Stimulated activated CD8-positive, alpha-beta memory T cell treated with anti-CD3 and anti-CD28 coated beads, Interleukin-12 subunit alpha, Interleukin-12 subunit beta, amount 100 ng/mL, for 4 hours (primary cell): ENCODE measurements around the gene TGM5.
"Not testable (repeated sequence)": the region's sequence is repeated elsewhere in the genome, so short reads cannot be mapped to it uniquely, and the experiment has no call there.

Experiments
- DNase-seq: peaks from one replicate; pipeline ENCODE4 v3.0.0-alpha.2; 2020; ENCODE audit warnings: low read depth

TGM5 gene

DNA sequence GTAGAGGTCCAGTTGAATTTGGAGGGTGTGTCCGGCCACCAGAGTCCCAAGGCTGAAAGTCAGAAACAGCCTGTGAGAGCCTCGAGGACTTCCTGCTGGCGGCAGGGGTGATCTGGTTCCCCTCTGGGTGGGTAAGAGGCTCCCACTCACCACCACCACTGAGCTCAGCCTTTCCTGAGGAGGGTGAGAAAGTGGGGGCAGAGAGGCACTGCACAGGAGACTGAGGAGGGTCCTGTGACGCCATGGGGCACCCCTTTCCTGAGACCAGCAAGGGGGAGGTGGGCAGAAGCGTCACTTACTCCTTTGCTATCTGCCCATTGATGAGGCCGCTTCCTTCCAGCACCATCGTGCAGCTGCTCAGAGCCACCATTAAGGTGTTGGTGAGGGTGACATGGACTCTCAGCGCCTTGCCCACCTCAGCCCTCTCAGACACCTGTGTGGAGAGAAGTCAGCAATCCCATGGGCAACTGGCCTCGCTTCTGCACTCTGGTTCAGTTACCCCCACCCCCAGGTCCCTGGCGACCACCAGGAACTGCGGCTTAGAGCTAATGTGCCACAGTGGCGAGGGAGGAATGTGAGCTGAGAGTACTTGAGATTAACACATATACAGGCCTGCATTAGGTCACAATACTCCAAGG is 10.0 kb upstream of the TGM5 start:
- DNase-seq, result no peak

DNA sequence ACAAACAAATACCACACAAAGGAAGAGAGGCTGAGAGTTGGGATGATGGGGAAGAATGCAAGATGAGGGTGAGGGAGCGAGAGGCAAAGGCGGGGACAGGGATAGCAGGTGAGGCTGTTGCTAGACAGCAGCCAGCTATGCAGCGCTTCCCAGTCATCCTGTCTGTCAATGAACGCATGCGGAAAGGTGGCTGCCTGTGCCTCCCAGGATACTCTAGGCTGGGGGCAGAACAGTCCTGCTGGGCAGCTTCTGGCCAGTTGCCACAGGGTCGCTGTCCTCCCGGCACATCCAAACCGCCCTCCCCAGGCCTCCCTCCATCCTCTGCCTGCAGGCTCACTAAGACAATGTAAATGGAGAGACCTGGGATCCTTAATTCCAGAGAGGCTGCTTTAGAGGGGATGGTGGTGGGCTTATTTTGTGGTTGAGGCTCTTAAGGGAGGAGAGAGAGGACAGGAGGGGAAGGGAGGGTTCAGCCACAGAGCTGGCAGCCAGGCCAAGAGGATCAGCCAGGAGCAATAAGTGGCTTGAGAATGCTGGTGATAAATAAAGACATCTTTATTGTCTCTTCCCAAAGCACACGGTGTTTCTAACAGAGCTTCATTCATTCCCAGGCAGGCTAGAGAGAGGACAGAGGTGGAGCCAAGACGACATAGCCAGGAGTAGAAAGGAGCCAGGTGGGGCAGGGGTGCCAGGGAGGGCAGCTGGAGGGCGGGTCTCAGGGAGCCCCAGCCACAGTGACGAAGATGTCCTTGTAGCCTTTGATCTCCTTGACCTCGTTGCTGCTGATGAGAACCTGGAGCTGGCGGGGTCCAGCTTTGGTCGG is 9.2 kb upstream of the TGM5 start:
- no peak for DNase-seq

DNA sequence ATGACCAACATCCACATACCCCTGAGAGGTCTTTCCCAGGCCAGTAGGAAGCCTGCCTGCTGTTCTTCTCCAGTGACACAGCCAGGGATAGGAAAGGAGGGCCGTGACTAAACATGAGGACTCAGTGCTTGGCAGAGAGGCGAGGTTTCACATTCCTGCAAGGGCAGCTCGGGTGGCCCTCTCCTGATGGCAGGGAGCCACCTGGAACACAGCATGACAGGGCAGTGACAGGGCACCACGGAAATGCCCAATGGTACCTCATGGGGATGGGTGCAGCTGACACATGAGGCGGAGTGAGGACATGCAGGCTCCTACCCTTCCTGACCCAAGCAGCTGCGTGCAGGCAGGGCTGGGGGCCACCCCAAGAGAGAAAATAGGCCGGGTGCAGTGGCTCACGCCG is 7.4 kb upstream of the TGM5 start:
- DNase-seq, result no peak

DNA sequence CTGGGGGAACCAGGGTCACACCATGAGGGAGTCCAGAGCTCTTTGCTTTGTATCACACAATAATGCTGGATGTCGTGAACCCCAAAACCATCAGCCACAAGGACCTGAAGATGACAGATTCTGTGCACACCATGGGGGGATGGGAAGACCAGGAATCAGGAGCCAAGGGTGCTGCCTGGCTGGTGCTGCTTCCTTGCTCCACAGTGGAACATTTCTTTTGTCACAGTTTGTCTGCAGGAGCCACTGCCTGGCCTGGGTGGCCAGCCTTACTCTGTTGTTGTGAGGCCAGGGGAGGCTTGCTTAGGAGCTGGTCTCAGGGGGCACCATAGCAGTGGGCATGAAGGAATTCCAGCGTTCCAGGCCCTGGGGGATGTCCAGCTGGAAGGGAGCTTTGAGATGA is 6.5 kb upstream of the TGM5 start:
- no peak for DNase-seq

DNA sequence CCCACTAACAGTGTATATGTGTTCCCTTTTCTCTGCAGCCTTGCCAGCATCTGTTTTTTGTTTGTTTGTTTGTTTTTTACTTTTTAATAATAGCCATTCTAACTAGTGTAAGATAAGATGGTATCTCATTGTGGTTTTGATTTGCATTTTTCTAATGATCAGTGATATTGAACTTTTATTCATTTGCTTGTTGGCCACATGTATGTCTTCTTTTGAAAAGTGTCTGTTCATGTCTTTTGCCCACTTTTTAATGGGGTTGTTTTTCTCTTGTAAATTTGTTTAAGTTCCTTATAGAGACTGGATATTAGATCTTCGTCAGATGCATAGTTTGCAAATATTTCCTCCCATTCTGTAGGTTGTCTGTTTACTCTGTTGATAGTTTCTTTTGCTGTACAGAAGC is 5.2 kb upstream of the TGM5 start:
- DNase-seq, result not testable (repeated sequence)

DNA sequence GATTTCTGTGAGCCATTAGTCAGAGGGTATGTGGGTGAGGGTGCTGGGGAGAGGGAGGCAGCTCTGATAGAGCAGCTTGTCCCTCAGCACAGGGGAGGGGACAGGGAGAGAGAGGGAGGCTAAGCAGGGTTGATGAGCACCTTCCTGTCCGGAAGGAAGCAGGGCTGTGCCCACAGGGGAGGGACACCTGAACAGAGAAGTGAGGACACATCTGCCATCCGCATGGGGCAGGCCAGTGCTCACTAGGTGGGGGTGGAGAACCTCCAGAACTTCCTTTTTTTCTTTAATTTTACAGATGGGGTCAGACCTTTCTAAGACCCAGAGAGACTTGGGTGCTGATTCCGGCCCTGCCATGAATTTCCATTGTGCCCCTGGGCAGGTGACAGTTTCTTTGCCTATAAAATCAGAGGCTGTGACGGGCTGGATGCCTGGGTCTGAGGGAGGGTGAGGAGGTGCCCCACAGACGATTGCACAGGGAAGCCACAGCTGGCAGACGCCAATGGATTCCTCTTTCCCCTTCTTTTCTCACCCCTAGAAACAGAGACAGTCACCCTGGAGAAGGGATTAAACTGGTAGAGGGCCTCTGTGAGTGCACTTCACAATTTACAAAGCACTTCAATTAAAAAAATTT is 4.1 kb upstream of the TGM5 start:
- no peak for DNase-seq

DNA sequence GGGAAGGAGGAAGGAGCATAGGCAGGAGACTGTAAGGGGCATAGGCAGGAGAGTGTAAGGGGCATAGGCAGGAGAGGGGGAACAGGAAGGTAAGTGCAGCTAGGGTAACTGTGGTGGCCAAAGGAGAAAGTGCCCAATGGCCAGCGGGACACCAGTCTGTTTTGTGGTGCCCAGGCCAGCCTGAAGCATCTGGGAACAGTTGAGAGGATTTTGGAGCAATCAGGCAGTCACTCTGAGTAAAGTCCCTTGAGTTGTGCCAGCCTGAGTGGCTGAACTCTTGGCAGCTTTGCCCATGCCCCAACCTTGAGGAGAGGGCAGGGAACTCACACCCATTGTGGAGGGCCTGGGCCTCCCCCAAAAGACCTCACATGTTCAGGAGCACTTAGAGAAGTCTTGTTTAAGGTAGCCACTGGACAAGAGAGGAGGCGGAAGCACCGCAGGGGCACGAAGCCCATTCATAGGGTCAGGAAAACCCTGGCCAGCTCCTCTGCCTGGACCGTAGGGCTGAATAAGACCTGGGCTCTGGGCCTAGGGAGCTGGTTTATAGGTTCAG is 3.5 kb upstream of the TGM5 start:
- no peak for DNase-seq

DNA sequence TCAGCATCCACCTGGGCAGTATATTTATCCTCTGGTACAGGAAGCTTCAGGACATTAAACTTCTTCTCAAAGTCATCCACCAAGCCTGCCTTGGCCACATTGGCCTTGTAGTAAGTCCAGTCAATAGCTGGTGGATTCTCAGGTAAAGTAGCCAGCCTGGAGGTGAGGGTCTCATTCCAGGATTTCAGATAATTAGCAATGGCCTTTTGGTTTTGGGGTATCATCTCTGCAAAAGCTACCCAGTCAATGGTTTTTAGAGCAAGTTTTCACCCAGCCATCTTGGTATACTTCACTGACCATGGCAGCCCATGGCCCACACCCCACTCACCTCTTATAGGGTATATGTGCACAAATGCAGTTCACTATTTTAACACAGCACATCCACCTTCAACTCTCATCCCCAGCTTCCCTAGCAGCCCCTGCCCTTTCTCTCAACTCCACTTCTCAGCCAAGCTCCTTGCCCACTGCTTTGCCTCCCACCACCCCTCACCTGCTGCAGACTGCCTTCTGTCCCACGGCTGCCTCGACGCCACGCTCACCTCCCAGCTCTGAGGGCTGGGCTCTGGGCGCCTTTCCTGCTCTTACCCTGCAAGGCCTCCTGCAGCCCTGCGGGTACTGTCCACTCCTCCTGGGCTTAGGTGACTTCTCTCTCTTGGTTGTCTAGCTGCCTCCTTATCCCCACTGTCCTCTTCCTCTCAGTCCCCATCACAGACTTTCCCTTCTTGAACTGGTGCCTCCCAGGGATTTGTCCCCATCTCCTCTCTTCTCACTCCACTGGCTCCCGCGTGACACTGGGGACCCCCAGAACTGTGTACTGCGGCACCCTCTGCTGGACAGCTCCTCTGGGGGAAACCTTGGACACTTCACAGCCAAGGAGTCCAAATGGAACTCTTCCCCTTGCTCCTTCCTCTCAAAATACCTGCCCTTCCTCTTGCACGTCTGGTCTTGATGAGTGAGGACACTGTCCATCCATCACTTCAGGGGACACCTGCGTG is 1.7 kb upstream of the TGM5 start:
- no peak for DNase-seq

DNA sequence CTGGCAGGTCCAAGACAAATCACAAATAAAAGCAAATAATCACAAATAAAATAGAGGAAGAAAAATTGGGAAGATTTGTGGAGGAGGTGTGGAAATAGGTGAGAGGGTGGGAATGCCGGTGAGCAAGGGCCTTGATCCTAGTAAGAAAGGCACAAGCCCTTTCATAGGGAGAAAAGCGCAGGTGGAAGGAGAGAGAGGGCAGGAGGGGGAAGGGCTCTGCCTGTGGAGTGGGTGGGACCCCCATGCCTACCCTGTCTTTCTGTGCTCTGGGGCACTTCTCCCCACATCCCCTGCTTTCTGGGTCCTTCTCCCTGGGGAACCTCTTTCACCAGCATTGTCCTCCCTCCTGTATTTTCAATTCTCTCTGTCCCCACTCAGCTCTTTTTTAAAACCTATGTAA is 711 bp upstream of the TGM5 start:
- no peak for DNase-seq

DNA sequence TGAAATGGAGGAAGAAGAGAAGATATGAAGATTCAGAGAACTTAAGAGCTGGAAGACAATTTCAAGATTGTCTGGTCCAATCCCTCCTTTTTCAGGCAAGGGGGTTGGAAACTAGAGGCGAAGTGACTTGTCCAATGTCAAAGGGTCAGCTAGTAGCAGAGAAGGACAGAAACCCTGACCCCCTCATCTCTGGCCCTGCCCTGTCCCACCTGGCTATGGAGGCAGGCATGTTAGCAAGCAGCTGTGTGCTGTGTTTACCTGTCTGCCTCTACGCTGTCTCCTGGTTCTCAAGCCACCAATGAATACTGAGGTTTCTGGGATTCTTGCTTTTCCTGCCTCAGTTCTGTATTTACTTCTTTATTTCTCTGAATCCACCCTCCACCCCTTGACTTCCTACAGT is 342 bp downstream of the TGM5 start:
- no peak for DNase-seq

DNA sequence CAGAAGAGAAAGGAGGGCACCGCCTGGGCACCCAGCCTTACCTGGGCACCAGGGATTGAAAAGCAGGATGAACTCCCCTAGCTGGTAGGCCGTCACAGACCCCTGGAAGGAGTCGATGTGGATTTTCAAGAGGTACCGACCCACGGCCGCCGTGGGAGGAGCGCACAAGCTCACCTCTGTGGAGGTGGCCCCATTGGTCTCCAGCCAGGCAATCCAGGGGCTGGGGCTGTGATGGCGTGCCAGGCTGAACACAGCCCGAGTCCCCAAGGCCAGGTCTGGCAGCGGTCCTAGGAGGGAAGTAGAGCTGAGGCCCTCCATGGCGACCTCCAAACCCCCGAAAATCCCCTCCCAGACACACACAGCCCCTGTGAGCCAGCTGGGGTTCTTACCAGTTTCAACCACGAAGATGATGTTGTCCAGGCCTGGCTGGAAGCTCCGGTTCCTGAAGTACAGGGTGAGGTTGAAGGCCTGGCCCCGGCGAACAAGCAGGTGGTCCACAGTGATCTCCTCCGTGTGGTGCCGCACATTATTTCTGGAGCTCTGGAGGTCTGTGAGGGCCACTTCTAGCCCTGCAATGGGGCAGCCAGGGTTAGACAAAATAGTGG is 6.6 kb downstream of the TGM5 start:
- no peak for DNase-seq

DNA sequence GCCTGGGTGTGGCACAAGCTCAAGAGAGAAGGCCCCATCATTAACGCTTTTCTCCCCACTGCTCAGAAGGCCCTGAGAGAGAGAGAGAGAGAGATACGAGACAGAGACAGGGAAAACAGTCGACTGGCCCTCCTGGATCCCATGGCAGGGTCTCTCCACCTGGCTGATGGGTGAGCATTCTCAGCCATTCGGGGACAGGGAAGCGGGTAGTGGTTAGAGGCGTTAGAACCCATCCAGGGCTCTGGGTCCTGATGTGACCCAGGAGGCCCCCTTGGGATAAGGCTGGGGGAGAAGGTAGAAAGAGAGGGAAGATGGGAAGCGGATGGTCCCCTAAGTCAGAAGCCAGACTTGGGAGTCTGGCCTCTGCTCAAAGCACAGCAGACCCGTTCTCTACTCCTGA is 7.9 kb downstream of the TGM5 start:
- DNase-seq, result no peak

DNA sequence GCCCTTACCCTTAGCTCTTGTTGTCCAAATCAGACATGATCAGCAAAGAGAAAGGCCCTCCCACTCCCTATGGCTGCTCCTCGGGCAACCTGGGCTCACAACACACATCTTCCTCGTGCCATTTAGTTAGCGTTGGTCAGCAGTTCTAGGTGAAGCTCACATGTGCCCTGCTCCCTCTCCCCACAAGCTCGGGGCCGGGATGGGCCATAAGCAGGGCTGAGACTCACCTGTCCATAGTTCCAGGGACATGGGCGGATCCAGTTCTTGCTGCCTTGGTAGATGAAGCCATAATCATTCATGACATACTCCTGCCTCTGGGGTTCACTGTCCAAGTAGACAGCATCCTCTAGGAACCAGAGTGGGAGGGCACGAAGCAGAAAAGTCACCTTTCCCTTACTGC is 10.4 kb downstream of the TGM5 start:
- no peak for DNase-seq

DNA sequence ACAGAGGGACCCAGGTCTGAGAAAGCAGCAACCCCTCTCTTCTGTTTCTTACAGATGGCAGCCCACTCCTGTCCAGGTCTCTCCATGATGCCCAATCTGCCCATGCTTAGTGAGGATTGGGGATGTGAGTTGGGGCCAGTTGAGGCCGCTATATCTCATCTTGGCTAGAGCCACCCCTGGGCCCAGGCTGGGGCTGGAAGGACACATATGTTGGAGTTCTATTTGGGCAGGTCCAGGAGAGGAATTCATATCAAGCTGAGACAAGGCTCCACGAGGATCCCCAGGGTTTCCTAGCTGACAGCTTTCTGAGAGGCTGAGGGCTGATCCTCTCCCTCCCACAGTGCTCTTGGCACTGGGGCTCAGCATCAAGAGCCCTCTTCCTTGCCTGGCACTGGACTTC is 11.4 kb downstream of the TGM5 start:
- DNase-seq, result no peak

DNA sequence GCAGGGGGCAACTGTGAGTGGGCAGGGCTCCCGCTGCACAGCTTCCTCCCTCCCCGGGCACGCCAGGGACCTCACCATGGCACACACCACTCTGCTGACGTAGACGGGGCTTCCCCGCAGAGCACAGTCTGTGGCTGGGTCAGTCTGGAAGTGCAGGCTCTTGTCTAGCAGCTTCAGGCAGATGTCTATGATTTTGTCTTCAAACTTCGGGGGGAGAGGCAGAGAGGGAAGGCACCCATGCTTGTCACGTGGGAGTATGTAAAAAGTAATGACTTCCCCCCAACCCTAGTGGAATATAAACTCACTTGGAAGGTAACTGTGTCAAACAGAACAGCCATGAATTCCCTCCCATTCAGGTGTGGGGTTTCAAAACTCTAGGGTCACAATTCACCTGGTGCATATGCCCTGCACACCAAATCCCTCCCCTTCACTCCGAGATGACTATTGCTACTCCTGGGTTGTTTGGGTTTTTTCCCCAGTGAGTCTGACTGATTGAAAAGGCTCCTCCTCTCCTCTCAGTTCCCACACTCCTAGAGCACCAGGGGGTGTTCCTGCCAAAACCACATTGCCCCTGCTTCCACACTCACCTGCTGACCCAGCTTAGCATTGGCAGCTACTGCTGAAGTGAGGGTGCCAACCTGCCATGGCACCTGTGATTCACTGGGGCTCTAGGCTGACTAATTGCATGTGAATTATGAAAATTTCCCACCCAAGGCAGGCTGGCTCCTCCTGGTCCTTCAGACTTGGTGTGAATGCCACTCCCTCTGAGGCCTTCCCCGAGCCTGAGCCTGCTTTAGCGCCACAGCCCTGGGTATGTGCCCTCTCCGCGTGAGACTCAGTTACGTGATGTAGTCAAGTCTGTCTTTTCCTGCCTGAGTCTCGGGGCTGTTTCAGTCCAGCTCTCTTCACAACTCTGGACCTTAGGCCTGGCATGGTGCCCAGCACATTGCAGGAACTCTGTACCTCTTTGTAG is 13.0 kb downstream of the TGM5 start:
- DNase-seq, result no peak

DNA sequence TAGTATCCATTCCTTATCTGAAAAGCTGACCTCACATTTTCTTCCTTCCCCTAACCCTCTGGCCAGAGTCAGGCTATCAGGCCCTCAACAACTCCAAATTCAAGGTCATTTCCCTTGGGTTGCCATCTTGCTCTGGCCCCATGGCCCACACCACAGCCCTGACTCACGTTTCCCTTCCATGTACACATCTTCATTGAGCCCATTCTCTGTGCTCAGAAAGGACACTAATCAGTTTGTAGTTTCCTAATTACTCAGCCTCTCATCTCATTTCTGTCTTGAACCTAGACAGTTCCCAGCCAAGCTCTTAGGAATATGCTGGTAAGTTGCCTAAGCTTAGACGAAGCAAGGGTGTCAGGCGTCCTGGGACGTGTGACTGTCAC is 14.9 kb downstream of the TGM5 start:
- DNase-seq, result no peak

DNA sequence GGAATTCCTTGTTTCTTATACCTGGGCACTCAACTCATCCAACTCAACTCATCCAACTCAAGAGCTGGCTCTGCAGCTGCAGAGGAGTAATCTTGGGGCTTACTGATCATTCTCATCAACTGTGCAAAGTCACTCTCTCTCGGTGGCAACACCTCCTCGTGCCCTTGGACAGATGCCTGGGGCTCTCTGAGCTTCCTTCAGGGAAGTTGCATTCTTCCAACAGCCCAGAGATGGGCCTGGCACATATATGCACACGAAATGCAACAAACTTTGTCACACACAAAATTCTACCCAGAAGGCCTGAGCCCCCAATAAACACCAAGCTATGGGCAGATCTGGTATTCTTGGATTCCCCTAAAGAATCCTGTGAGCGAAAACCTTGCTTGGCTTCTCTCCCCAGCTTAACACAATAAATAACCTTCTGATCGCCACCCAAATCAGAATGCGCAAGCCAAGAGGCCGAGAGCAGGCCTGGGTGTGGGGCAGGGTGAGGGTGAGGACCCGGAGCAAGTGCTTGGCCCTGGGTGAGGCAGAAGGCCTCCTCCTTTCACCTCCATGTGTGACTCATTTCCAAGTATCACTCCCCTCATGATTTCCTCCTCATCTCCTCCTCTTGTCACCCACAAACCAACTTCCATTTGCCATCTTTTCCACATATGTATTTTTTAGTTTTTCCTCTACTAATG is 15.4 kb downstream of the TGM5 start:
- no peak for DNase-seq

DNA sequence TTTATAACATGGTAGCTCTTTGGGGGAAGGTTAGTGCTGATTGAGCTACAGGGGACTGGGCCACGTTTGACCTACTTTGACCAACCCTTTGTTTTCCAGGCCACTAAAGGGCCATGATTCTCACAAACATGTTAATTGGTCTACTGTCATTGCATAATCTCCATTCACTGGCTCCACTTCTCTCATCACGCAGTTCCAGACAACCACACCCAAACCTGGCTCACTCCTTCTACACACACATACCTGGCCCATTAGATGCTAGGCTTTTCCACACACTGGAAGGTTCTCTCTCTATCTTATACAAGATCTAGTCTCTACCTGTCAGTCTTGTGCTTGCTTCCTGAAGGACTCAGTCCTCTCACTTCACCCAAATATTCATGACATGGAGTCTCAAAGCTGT is 15.9 kb downstream of the TGM5 start:
- DNase-seq, result no peak

DNA sequence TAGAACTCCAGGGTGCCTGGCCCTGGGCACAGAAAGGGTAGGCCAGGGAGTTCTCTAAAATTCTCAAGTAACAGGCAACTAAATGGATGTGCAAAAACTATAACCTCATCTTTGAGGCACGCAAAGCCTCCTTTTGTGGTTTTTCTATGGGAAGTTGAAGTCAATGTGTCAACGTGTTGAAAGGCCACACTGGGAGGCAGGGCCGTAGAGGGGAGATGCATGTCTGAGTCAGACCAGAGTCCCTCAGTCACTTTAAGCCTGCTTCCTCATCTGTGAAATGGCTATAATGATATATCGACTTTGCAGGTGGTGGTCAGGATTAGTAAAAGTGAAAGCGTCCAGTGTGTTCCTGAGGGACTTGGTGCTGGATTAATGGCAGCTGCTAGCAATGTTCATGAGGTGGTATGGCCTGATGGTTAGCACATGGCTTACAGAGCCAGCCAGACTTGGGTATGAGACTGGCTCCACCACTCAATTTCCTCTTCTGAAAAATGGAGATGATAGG is 17.0 kb downstream of the TGM5 start:
- DNase-seq, result no peak

DNA sequence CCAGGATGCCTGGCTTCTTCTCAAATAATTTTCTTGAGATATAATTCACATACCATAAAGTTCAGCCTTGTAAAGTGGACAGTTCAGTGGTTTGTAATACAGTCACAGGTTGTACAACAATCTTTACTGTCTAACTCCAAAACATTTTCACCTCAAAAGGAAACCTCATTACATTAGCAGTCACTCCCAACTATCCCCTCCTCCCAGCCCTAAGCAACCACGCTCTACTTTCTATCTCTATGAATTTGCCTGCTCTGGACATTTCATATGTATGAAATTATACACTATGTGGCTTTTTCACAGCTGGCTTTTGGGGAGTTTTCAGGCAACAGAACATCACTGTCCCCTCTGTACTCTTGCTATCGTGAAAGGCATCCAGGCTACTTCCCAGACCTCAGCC is 17.5 kb downstream of the TGM5 start:
- DNase-seq, result no peak
